Neural cell (in vitro differentiated cells): ENCODE data around the gene CEP55. TPM values are rescaled to one million over a fixed set of nuclear protein-coding genes. Genes with fewer than 3 reads are reported as not detected.

Experiments used
- H2AFZ ChIP-seq: fragments of 200-600, 300-800 bp; sonication (generic), shearing (Covaris generic); 2 replicates; pipeline ENCODE4 v1.6.0; 2014; ENCODE audit warnings: low read depth, mild to moderate bottlenecking, antibody characterized with exemption, low read length, moderate library complexity
- H3F3A ChIP-seq: fragments of 200-600 bp; shearing (Covaris generic); 2 replicates; pipeline ENCODE4 v1.6.1; 2016; ENCODE audit warnings: mild to moderate bottlenecking, moderate library complexity, mixed read lengths, antibody characterized with exemption, low read length; ENCODE audit not compliant: insufficient read depth, poor library complexity, severe bottlenecking
- H3K27ac ChIP-seq: fragments of 200-600, 300-800 bp; sonication (generic), shearing (Covaris generic); 2 replicates; pipeline ENCODE4 v1.5.1; 2014; ENCODE audit warnings: mild to moderate bottlenecking, low read length, moderate library complexity
- H3K27me3 ChIP-seq: fragments of 300-800, 200-600 bp; sonication (generic), shearing (Covaris generic); 2 replicates; pipeline ENCODE4 v1.6.0; 2014; ENCODE audit warnings: mild to moderate bottlenecking, low read depth, low read length, moderate library complexity; ENCODE audit not compliant: insufficient read depth
- H3K36me3 ChIP-seq: fragments of 300-800, 200-600 bp; sonication (generic), shearing (Covaris generic); 2 replicates; pipeline ENCODE4 v1.5.1; 2014; ENCODE audit warnings: mild to moderate bottlenecking, antibody characterized with exemption, low read length, moderate library complexity; ENCODE audit not compliant: insufficient read depth
- H3K4me2 ChIP-seq: fragments of 300-800, 200-600 bp; sonication (generic), shearing (Covaris generic); 2 replicates; pipeline ENCODE4 v1.6.0; 2014; ENCODE audit warnings: mild to moderate bottlenecking, low read length
- H3K4me3 ChIP-seq: fragments of 300-800, 200-600 bp; sonication (generic), shearing (Covaris generic); 2 replicates; pipeline ENCODE4 v1.5.1; 2014; ENCODE audit warnings: mild to moderate bottlenecking, low read length, moderate library complexity
- H3K79me2 ChIP-seq: fragments of 200-600 bp; shearing (Covaris generic); replicated peaks from 2 replicates; pipeline ENCODE4 v1.6.0; 2014; ENCODE audit warnings: mild to moderate bottlenecking, low read length, moderate library complexity; ENCODE audit not compliant: insufficient read depth
- H3K9ac ChIP-seq: fragments of 300-800, 200-600 bp; sonication (generic), shearing (Covaris generic); 2 replicates; pipeline ENCODE4 v1.6.1; 2016; ENCODE audit warnings: mild to moderate bottlenecking, low read length, mixed read lengths
- H3K9me2 ChIP-seq: fragments of 200-600 bp; shearing (Covaris generic); 2 replicates; pipeline ENCODE4 v1.6.1; 2016; ENCODE audit warnings: mild to moderate bottlenecking, low read length, mixed read lengths; ENCODE audit not compliant: insufficient read depth
- H3K9me3 ChIP-seq: fragments of 200-600, 300-800 bp; sonication (generic), shearing (Covaris generic); 2 replicates; pipeline ENCODE4 v1.6.1; 2016; ENCODE audit warnings: mild to moderate bottlenecking, mixed run types, low read length, moderate library complexity, mixed read lengths
- H4K20me1 ChIP-seq: fragments of 200-600 bp; shearing (Covaris generic); 2 replicates; pipeline ENCODE4 v1.6.1; 2016; ENCODE audit warnings: mild to moderate bottlenecking, mixed run types; ENCODE audit not compliant: insufficient read depth
- CTCF ChIP-seq: fragments of 450-650 bp; IDR thresholded peaks from 2 replicates; pipeline ENCODE4 v1.5.1; 2014; ENCODE audit warnings: antibody characterized with exemption, mild to moderate bottlenecking, moderate library complexity; ENCODE audit not compliant: poor library complexity, severe bottlenecking
- EP300 ChIP-seq: fragments of 450-650 bp; conservative IDR thresholded peaks from 2 replicates; pipeline ENCODE4 v1.6.1; 2014; ENCODE audit warnings: antibody characterized with exemption, mild to moderate bottlenecking, moderate library complexity; ENCODE audit not compliant: poor library complexity, severe bottlenecking
- EZH2 ChIP-seq: fragments of 200-600, 300-800 bp; shearing (Covaris generic), sonication (generic); IDR thresholded peaks from 2 replicates; pipeline ENCODE4 v1.6.1; 2014; ENCODE audit warnings: antibody characterized with exemption, low read length, borderline replicate concordance, mild to moderate bottlenecking; ENCODE audit not compliant: insufficient read depth, poor library complexity, severe bottlenecking
- MXI1 ChIP-seq: fragments of 450-650 bp; conservative IDR thresholded peaks from 2 replicates; pipeline ENCODE4 v1.6.1; 2014; ENCODE audit warnings: antibody characterized with exemption, mild to moderate bottlenecking; ENCODE audit not compliant: poor library complexity, severe bottlenecking
- POLR2AphosphoS5 ChIP-seq: IDR thresholded peaks from 2 replicates; pipeline ENCODE4 v1.6.1; 2012
- RAD21 ChIP-seq: fragments of 450-650 bp; conservative IDR thresholded peaks from 2 replicates; pipeline ENCODE4 v1.6.1; 2014; ENCODE audit warnings: antibody characterized with exemption, mild to moderate bottlenecking, moderate library complexity
- SMC3 ChIP-seq: fragments of 450-650 bp; conservative IDR thresholded peaks from 2 replicates; pipeline ENCODE4 v1.6.1; 2014; ENCODE audit warnings: antibody characterized with exemption, mild to moderate bottlenecking, moderate library complexity; ENCODE audit not compliant: poor library complexity
- TAF1 ChIP-seq: IDR thresholded peaks from 2 replicates; pipeline ENCODE4 v1.6.1; 2012; ENCODE audit warnings: low read depth
- polyA plus RNA-seq: library from polyadenylated mRNA; depleted of rRNA; stranded (reverse); fragments of >200 nt; gene quantifications from 2 replicates; pipeline ENCODE4 v1.2.3, GENCODE V29; 2014
- TF ChIP-seq, protein P1 (sequence below): IDR thresholded peaks from 2 replicates; pipeline ENCODE4 v1.6.1; 2012; ENCODE audit warnings: borderline replicate concordance

The CEP55 gene
- polyA plus RNA-seq, 1 donor from 2014 or later, result 0.67 TPM

DNA sequence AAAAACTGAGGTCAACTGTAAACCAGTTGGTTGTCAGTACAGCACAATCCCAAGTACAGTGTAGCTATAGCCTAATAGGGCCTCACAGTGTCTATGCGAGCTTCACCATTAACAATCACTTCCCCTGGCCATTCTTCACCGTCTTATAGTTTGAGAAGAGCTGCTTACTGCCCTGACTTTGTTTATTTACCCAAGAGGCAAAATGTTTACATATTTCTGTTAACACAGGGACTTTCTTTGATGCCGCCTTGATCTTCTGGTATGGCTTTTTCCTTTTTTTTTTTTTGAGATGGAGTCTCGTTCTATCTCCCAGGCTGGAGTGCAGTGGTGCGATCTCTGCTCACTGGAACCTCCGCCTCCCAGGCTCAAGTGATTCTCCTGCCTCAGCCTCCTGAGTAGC, 17.5 kb upstream of the CEP55 start:
- Histone ChIP-seq H3K4me3 (no peak overlapping the region), H3K9ac (no peak overlapping the region), H2AFZ (no peak overlapping the region), H3F3A (no peaks in the 10 kb centered on the region), H3K9me2 (no peaks in the 10 kb centered on the region), H3K27ac (no peak overlapping the region), H4K20me1 (no peaks in the 10 kb centered on the region), H3K27me3 (peaks cover 13% of the 10 kb centered on the region), H3K4me2 (no peak overlapping the region), H3K79me2 (no peaks in the 10 kb centered on the region), H3K9me3 (no peaks in the 10 kb centered on the region), H3K36me3 (no peaks in the 10 kb centered on the region)
- no peak for TF ChIP-seq TAF1
- TF ChIP-seq, protein P1, sequence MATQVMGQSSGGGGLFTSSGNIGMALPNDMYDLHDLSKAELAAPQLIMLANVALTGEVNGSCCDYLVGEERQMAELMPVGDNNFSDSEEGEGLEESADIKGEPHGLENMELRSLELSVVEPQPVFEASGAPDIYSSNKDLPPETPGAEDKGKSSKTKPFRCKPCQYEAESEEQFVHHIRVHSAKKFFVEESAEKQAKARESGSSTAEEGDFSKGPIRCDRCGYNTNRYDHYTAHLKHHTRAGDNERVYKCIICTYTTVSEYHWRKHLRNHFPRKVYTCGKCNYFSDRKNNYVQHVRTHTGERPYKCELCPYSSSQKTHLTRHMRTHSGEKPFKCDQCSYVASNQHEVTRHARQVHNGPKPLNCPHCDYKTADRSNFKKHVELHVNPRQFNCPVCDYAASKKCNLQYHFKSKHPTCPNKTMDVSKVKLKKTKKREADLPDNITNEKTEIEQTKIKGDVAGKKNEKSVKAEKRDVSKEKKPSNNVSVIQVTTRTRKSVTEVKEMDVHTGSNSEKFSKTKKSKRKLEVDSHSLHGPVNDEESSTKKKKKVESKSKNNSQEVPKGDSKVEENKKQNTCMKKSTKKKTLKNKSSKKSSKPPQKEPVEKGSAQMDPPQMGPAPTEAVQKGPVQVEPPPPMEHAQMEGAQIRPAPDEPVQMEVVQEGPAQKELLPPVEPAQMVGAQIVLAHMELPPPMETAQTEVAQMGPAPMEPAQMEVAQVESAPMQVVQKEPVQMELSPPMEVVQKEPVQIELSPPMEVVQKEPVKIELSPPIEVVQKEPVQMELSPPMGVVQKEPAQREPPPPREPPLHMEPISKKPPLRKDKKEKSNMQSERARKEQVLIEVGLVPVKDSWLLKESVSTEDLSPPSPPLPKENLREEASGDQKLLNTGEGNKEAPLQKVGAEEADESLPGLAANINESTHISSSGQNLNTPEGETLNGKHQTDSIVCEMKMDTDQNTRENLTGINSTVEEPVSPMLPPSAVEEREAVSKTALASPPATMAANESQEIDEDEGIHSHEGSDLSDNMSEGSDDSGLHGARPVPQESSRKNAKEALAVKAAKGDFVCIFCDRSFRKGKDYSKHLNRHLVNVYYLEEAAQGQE, result no peak
- no peak for TF ChIP-seq MXI1
- TF ChIP-seq EZH2, result no peak
- TF ChIP-seq POLR2AphosphoS5, result no peak
- no peak for TF ChIP-seq SMC3
- no peak for TF ChIP-seq CTCF
- TF ChIP-seq RAD21, result no peak
- TF ChIP-seq EP300, result no peak

GRCh38 chr10:93481637-93482144, 14.7 kb upstream of the CEP55 start:
- Histone ChIP-seq H3K79me2 (no peaks in the 10 kb centered on the region), H2AFZ (no peak overlapping the region)

More at GRCh38 chr10:93481637-93482144, 14.7 kb upstream of the CEP55 start:
- Histone ChIP-seq H3K27me3 (peaks cover 13% of the 10 kb centered on the region), H4K20me1 (no peaks in the 10 kb centered on the region), H3K4me2 (no peak overlapping the region), H3K36me3 (no peaks in the 10 kb centered on the region), H3K9ac (no peak overlapping the region), H3F3A (no peaks in the 10 kb centered on the region), H3K9me3 (no peaks in the 10 kb centered on the region), H3K27ac (no peak overlapping the region), H3K9me2 (no peaks in the 10 kb centered on the region), H3K4me3 (no peak overlapping the region)
- no peak for TF ChIP-seq TAF1
- TF ChIP-seq CTCF, result no peak
- TF ChIP-seq POLR2AphosphoS5, result no peak
- TF ChIP-seq EZH2, result no peak
- TF ChIP-seq, protein P1, result no peak
- no peak for TF ChIP-seq RAD21
- TF ChIP-seq MXI1, result no peak
- TF ChIP-seq EP300, result no peak
- TF ChIP-seq SMC3, result no peak
